Measurements from ENCODE around the gene TMPRSS6. TPM values are rescaled to one million over a fixed set of nuclear protein-coding genes. Genes with fewer than 3 reads are reported as not detected.

The TMPRSS6 gene
- total RNA-seq, 1 experiment from 2014 or later: not detected

DNA sequence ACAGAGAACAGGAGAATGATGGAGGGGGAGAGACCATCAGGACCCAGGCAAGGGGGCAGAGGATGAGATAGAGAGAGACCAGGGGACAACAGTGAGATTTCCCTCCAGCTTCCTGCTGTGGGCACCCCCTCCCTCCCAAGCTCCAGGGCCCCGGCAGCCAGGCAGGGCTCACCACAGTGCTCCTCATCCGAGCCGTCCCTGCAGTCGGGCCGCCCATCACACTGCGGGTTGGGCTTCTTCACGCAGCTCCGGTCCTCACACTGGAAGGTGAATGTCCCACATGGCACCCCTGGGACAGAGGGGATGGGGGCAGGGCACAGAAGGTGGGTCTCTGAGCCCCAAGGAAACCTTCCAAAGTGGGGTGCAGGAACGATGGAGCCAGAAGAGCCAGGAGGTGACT, 38.8 kb downstream of the TMPRSS6 start:
- Mint-ChIP-seq H3K36me3 (ENCODE audit: insufficient read depth, unreplicated experiment) (no peaks in the 10 kb centered on the region), H3K27ac (ENCODE audit: low read depth, unreplicated experiment) (no peak overlapping the region), H3K4me1 (ENCODE audit: insufficient read depth, unreplicated experiment) (no peaks in the 10 kb centered on the region), H3K9me3 (ENCODE audit: unreplicated experiment) (no peaks in the 10 kb centered on the region), H3K4me3 (ENCODE audit: unreplicated experiment) (no peak overlapping the region), H3K27me3 (ENCODE audit: insufficient read depth, unreplicated experiment) (peaks cover 24% of the 10 kb centered on the region)
- TF ChIP-seq, protein P1, sequence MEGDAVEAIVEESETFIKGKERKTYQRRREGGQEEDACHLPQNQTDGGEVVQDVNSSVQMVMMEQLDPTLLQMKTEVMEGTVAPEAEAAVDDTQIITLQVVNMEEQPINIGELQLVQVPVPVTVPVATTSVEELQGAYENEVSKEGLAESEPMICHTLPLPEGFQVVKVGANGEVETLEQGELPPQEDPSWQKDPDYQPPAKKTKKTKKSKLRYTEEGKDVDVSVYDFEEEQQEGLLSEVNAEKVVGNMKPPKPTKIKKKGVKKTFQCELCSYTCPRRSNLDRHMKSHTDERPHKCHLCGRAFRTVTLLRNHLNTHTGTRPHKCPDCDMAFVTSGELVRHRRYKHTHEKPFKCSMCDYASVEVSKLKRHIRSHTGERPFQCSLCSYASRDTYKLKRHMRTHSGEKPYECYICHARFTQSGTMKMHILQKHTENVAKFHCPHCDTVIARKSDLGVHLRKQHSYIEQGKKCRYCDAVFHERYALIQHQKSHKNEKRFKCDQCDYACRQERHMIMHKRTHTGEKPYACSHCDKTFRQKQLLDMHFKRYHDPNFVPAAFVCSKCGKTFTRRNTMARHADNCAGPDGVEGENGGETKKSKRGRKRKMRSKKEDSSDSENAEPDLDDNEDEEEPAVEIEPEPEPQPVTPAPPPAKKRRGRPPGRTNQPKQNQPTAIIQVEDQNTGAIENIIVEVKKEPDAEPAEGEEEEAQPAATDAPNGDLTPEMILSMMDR (IDR thresholded peaks at IDR 0.05; ENCODE audit: unreplicated experiment): no peak
- POLR2A ChIA-PET: no interaction called here
- CTCF ChIA-PET: interaction anchor here (1.1 kb wide), 1 partner anchor 26 kb away, joined by 3 read pairs; no protein-coding TSS in a partner anchor
- no peak for DNase-seq (ENCODE audit: unreplicated experiment)
- no TSS peak for BruUV-seq (replicated peaks)
- intact Hi-C loops (cut with micrococcal nuclease): no loop called here

GRCh38 chr22:37070334-37070733, 39.2 kb downstream of the TMPRSS6 start:
- intact Hi-C loops (cut with micrococcal nuclease): no loop called here
- DNase-seq (ENCODE audit: unreplicated experiment): no peak
- no peak overlapping the region for H3K4me3 Mint-ChIP-seq (ENCODE audit: unreplicated experiment)
- no peaks in the 10 kb centered on the region for H3K9me3 Mint-ChIP-seq (ENCODE audit: unreplicated experiment)
- ChIA-PET CTCF (interaction anchor here (1.1 kb wide), 1 partner anchor 26 kb away, joined by 3 read pairs; no protein-coding TSS in a partner anchor), POLR2A (no interaction called here)
- no peaks in the 10 kb centered on the region for H3K4me1 Mint-ChIP-seq (ENCODE audit: insufficient read depth, unreplicated experiment)
- no TSS peak for BruUV-seq (replicated peaks)
- TF ChIP-seq, protein P1 (IDR thresholded peaks at IDR 0.05; ENCODE audit: unreplicated experiment): no peak
- H3K36me3 Mint-ChIP-seq (ENCODE audit: insufficient read depth, unreplicated experiment): no peaks in the 10 kb centered on the region
- H3K27me3 Mint-ChIP-seq (ENCODE audit: insufficient read depth, unreplicated experiment): peaks cover 20% of the 10 kb centered on the region
- H3K27ac Mint-ChIP-seq (ENCODE audit: low read depth, unreplicated experiment): no peak overlapping the region

DNA sequence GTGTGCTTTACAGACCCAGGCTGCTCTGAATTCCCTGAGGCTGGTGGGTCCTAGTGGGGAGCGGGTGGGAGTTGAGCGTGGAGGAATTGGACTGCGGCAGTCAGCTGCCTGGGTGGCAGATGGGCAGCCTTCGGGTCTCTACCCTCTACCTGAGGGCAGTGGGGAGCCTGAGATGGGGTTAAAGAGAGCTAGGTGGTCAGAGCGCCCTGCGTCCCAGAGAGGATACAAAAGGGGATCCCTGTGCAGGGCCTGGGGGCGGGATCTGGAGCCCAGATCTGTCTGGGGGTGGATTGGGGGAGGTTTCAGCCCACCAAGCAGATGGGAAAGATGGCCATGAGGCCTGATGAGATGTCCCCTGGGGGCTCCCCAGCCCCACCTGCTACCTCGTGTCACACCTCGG, 39.8 kb downstream of the TMPRSS6 start:
- Mint-ChIP-seq H3K4me1 (ENCODE audit: insufficient read depth, unreplicated experiment) (no peaks in the 10 kb centered on the region), H3K9me3 (ENCODE audit: unreplicated experiment) (no peaks in the 10 kb centered on the region), H3K36me3 (ENCODE audit: insufficient read depth, unreplicated experiment) (no peaks in the 10 kb centered on the region), H3K4me3 (ENCODE audit: unreplicated experiment) (no peak overlapping the region), H3K27ac (ENCODE audit: low read depth, unreplicated experiment) (no peak overlapping the region), H3K27me3 (ENCODE audit: insufficient read depth, unreplicated experiment) (peaks cover 14% of the 10 kb centered on the region)
- BruUV-seq (replicated peaks): no TSS peak
- ChIA-PET POLR2A (no interaction called here), CTCF (interaction anchor here (1.1 kb wide), 1 partner anchor 25 kb away, joined by 3 read pairs; no protein-coding TSS in a partner anchor)
- intact Hi-C loops (cut with micrococcal nuclease): no loop called here
- no peak for DNase-seq (ENCODE audit: unreplicated experiment)
- TF ChIP-seq, protein P1 (IDR thresholded peaks at IDR 0.05; ENCODE audit: unreplicated experiment): no peak

DNA sequence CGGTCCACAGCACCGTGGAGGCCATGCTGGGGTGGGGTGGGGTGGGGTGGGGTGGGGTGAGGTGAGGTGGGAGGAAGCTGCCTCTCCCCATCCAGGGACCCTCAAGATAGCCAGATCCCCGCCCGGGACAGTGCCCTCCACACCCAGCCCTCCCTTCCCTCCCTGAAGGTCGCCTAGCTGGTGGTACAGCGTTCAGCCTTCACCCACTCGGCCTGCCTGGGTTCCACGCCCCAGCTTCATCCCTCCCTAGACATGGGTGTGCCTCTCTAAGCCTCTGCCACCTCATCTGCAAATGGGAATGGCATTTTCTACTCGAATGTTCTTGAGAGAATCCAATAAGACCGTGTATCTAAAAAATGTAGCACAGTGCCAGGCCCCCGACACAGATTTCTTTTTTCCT, 40.2 kb downstream of the TMPRSS6 start:
- intact Hi-C loops (cut with micrococcal nuclease): no loop called here
- H3K4me3 Mint-ChIP-seq (ENCODE audit: unreplicated experiment): no peak overlapping the region
- no peaks in the 10 kb centered on the region for H3K4me1 Mint-ChIP-seq (ENCODE audit: insufficient read depth, unreplicated experiment)
- POLR2A ChIA-PET: no interaction called here
- no peak overlapping the region for H3K27ac Mint-ChIP-seq (ENCODE audit: low read depth, unreplicated experiment)
- CTCF ChIA-PET: no interaction called here
- no peak for DNase-seq (ENCODE audit: unreplicated experiment)
- H3K9me3 Mint-ChIP-seq (ENCODE audit: unreplicated experiment): no peaks in the 10 kb centered on the region
- TF ChIP-seq, protein P1 (IDR thresholded peaks at IDR 0.05; ENCODE audit: unreplicated experiment): no peak
- no TSS peak for BruUV-seq (replicated peaks)
- peaks cover 14% of the 10 kb centered on the region for H3K27me3 Mint-ChIP-seq (ENCODE audit: insufficient read depth, unreplicated experiment)
- no peaks in the 10 kb centered on the region for H3K36me3 Mint-ChIP-seq (ENCODE audit: insufficient read depth, unreplicated experiment)

All from MCF 10A (cell line).